Fibroblast of mammary gland (primary cell): ENCODE data around the gene AKAP5.
A peak's percentile ranks its signal among the peaks of the same experiment; 100 is the strongest.

Experiments used
- DNase-seq: peaks from one replicate; pipeline ENCODE4 v3.0.0-alpha.2; 2010; ENCODE audit warnings: low read depth
- H3K4me3 ChIP-seq: 2 replicates; pipeline ENCODE4 v1.5.1; 2011; ENCODE audit warnings: low read depth, mild to moderate bottlenecking, low read length, moderate library complexity; ENCODE audit not compliant: control insufficient read depth
- CTCF ChIP-seq: conservative IDR thresholded peaks from 2 replicates; pipeline ENCODE4 v1.5.1; 2011; ENCODE audit warnings: low read depth, low read length, inconsistent platforms; ENCODE audit not compliant: control insufficient read depth, insufficient read depth

The AKAP5 gene

GRCh38 chr14:64422005-64422404, 43.3 kb upstream of the AKAP5 start:
- H3K4me3 ChIP-seq = no peak overlapping the region
- no peak for DNase-seq
- no peak for TF ChIP-seq CTCF

GRCh38 chr14:64422756-64423155, 42.5 kb upstream of the AKAP5 start:
- TF ChIP-seq CTCF = no peak
- no peak overlapping the region for H3K4me3 ChIP-seq
- DNase-seq = no peak

GRCh38 chr14:64423987-64424386, 41.3 kb upstream of the AKAP5 start:
- DNase-seq = peak; percentile 85
- no peak overlapping the region for H3K4me3 ChIP-seq
- TF ChIP-seq CTCF = no peak

- no peak for DNase-seq
- no peak for TF ChIP-seq CTCF
- no peak overlapping the region for H3K4me3 ChIP-seq
Measured at GRCh38 chr14:64434528-64434927, 30.8 kb upstream of the AKAP5 start.

- DNase-seq = peak; percentile 84
- no peak for TF ChIP-seq CTCF
- no peak overlapping the region for H3K4me3 ChIP-seq
Measured at GRCh38 chr14:64438181-64438841, 27.0 kb upstream of the AKAP5 start.

- no peak for DNase-seq
- H3K4me3 ChIP-seq = no peak overlapping the region
- TF ChIP-seq CTCF = no peak
Measured at GRCh38 chr14:64439141-64439540, 26.2 kb upstream of the AKAP5 start.

- no peak overlapping the region for H3K4me3 ChIP-seq
- peak; percentile 74 for DNase-seq
- TF ChIP-seq CTCF = no peak
Measured at GRCh38 chr14:64440494-64440893, 24.8 kb upstream of the AKAP5 start.
